Ovary (tissue), 9 donors: ENCODE results near the gene FAAH. TPM values are rescaled to one million over a fixed set of nuclear protein-coding genes. Genes with fewer than 3 reads are reported as not detected.

Experiments
- DNase-seq, 5 donors: peaks; one replicate each; pipeline ENCODE4 v3.0.0-alpha.2; 2019 to 2020
- H3K27ac ChIP-seq, 2 donors: fragments of 200-600 bp; one replicate each; pipeline versions ENCODE4 v1.5.1 to v1.8.0; 2019 to 2022
- H3K27me3 ChIP-seq: fragments of 200-600 bp; one replicate; pipeline ENCODE4 v1.8.0; 2022
- H3K36me3 ChIP-seq: fragments of 200-600 bp; sonication (generic); one replicate; pipeline ENCODE4 v1.5.1; 2019
- H3K4me1 ChIP-seq: one replicate; pipeline ENCODE4 v1.8.1; 2013; ENCODE audit warnings: mild to moderate bottlenecking, moderate library complexity; ENCODE audit not compliant: insufficient read depth
- H3K4me3 ChIP-seq: fragments of 200-600 bp; sonication (generic); one replicate; pipeline ENCODE4 v1.5.1; 2017
- H3K9me3 ChIP-seq, 2 donors: fragments of 200-600 bp in 1 of 2; sonication (generic) in 1 of 2; one replicate each; pipeline versions ENCODE4 v1.5.1 to v1.8.1; 2013 to 2019; ENCODE audit warnings: mild to moderate bottlenecking in 1 of 2, moderate library complexity in 1 of 2
- CTCF ChIP-seq, 3 donors: fragments of 450-650 bp in 2 of 3; fragments of 200-600 bp in 1 of 3; IDR thresholded peaks; one replicate each; pipeline versions ENCODE4 v1.5.1 to v1.8.0; 2016 to 2022; ENCODE audit warnings: antibody characterized with exemption in 3 of 3, mild to moderate bottlenecking in 1 of 3
- EP300 ChIP-seq: sonication (generic); formaldehyde crosslinking; IDR thresholded peaks from one replicate; pipeline ENCODE4 v1.6.1; 2017; ENCODE audit warnings: antibody characterized with exemption
- POLR2A ChIP-seq: fragments of 450-650 bp; IDR thresholded peaks from one replicate; pipeline ENCODE4 v1.6.1; 2017; ENCODE audit warnings: antibody characterized with exemption, mild to moderate bottlenecking, moderate library complexity
- WGBS, 3 donors: extraction: QIAGEN DNeasy Blood & Tissue Kit in 1 of 3; methylation state at CpG; one replicate each; pipeline versions ENCODE4 v1.1.5 to v1.1.7; 2013 to 2017; 5-methylcytosine and 5-hydroxymethylcytosine counted together
- intact Hi-C, 4 donors: fragments of 100-400 bp; cut with DNase I; formaldehyde crosslinking; loops; one replicate each; pipeline versions ENCODE4 v1.11.0 to v1.15.1; 2022 to 2023
- polyA plus RNA-seq, 2 donors: library from polyadenylated mRNA; stranded (reverse); fragments of 200-250 nt in 1 of 2; fragments of 350-450 nt in 1 of 2; fragmentation: Illumina TruSeq in 1 of 2; extraction: RNeasy Lipid Tissue Mini Kit (QIAGEN cat#74804) in 1 of 2; gene quantifications; one replicate each; pipeline ENCODE4 v1.2.3, GENCODE V29; 2013 to 2014
- total RNA-seq, 7 donors: library from RNA; depleted of rRNA in 2 of 7; stranded (reverse); fragments of >200 nt in 2 of 7; fragmentation: NEBNext Ultra II Directional in 3 of 7; extraction: Animal tissue kit (Norgen Biotek cat#: 25700) in 3 of 7; gene quantifications; one replicate each; pipeline versions ENCODE4 v1.1.0 to v1.2.4, GENCODE V29; 2016 to 2023
- donor health status: DM: no; HTN: no; CAD: no; lungs with moderate emphysema.
- donor health status: DM: no; HTN: no; CAD: no.
- donor health status: Bipolar disorder and iron deficiency.
- donor health status: DM: yes; HTN: yes; CAD: no.
- donor health status: DM: no; HTN: no; CAD: no.
- donor health status: DM: yes; HTN: yes; CAD: no.

FAAH gene
- total and polyA plus RNA-seq, 9 donors: 1.3 to 32.7 (median 8.4) TPM

- DNase-seq: no peak
- 94 to 98% (median 94%) methylated on average over 1 of the region's 1 CpG for WGBS, 3 donors
- TF ChIP-seq EP300: no peak
- no peak for TF ChIP-seq CTCF (IDR thresholded peaks at IDR 0.05)
- no peak for TF ChIP-seq POLR2A
- Histone ChIP-seq H3K27me3 (no peaks in the 10 kb centered on the region), H3K36me3 (no peaks in the 10 kb centered on the region), H3K9me3 (no peaks in the 10 kb centered on the region), H3K4me3 (no peak overlapping the region), H3K4me1 (no peaks in the 10 kb centered on the region), H3K27ac (no peak overlapping the region)
- intact Hi-C loops: no loop called here
These were observed 42.7 kb downstream of the FAAH start for GRCh38 chr1:46436844-46437243.

- H3K27ac ChIP-seq: no peak overlapping the region
- intact Hi-C loops: no loop called here
- TF ChIP-seq CTCF (IDR thresholded peaks at IDR 0.05) (no peak), POLR2A (no peak), EP300 (no peak)
These were observed 43.6 kb downstream of the FAAH start for GRCh38 chr1:46437723-46438122.

GRCh38 chr1:46438346-46438745 is 44.2 kb downstream of the FAAH start:
- no peak for DNase-seq
- H3K27me3 ChIP-seq: no peaks in the 10 kb centered on the region
- no peaks in the 10 kb centered on the region for H3K9me3 ChIP-seq
- H3K4me3 ChIP-seq: no peak overlapping the region
- no peaks in the 10 kb centered on the region for H3K36me3 ChIP-seq
- 90 to 93% (median 91%) methylated on average over 6 of the region's 6 CpGs for WGBS, 3 donors
- no peak overlapping the region for H3K27ac ChIP-seq
- TF ChIP-seq CTCF (IDR thresholded peaks at IDR 0.05): no peak
- no peak for TF ChIP-seq POLR2A
- no peak for TF ChIP-seq EP300
- no peaks in the 10 kb centered on the region for H3K4me1 ChIP-seq
- intact Hi-C loops: no loop called here

More at GRCh38 chr1:46437723-46438122, 43.6 kb downstream of the FAAH start:
- no peaks in the 10 kb centered on the region for H3K27me3 ChIP-seq
- no peaks in the 10 kb centered on the region for H3K4me1 ChIP-seq
- no peaks in the 10 kb centered on the region for H3K36me3 ChIP-seq
- no peaks in the 10 kb centered on the region for H3K9me3 ChIP-seq
- DNase-seq: no peak
- no peak overlapping the region for H3K4me3 ChIP-seq
- WGBS, 3 donors: 44 to 73% (median 63%) methylated on average over 4 of the region's 4 CpGs

GRCh38 chr1:46440478-46440877 is 46.4 kb downstream of the FAAH start:
- DNase-seq: no peak
- Histone ChIP-seq H3K27ac (no peak overlapping the region), H3K9me3 (no peaks in the 10 kb centered on the region), H3K4me3 (no peak overlapping the region), H3K4me1 (no peaks in the 10 kb centered on the region), H3K36me3 (no peaks in the 10 kb centered on the region), H3K27me3 (no peaks in the 10 kb centered on the region)
- TF ChIP-seq EP300 (no peak), CTCF (IDR thresholded peaks at IDR 0.05) (no peak), POLR2A (no peak)
- intact Hi-C loops: no loop called here
- WGBS, 3 donors: 74 to 87% (median 83%) methylated on average over 2 of the region's 2 CpGs
